HK-2 (cell line): ENCODE measurements around the gene GDPD2.
A peak's percentile ranks its signal among the peaks of the same experiment; 100 is the strongest.

ENCODE experiments used
- DNase-seq: peaks from one replicate; pipeline ENCODE4 v3.0.0-alpha.2; 2018; ENCODE audit not compliant: unreplicated experiment

Gene GDPD2

DNA sequence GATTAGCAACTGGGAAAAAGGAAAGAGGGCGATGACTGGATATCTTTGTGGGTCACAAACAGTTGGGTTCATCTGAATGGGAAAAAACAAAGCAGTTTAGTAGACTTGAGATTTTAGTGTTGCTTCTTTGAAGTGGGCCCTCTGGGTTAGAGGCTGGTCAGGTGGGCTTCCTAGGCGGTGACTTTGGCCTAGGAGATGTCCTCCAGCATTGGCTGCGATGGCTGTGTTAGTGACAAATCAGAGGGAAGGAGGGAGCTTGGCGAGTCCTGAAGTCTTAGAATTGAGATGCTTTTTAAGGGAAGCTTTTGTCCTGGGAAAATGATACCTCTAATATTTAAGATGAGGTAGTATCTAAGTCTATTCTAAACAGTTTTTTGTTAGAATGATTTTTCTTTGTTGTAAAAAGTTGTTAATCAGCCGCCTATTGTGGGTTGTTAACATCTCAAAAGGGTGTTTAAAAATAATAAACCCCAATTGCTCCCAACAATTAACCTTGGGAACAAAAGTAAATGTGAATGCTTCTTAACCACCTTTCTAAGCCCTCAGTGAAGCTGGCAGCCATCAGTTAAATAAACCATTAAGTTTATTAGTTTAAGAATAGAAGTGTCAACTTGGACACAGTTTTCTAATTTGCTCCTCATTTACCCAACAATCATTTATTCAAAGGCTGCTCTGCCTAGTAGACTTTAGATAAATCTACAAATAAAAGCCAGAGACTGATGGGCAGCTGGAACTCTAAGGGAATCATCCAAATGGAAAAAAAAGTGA lies 53.2 kb downstream of the GDPD2 start:
- no peak for DNase-seq

DNA sequence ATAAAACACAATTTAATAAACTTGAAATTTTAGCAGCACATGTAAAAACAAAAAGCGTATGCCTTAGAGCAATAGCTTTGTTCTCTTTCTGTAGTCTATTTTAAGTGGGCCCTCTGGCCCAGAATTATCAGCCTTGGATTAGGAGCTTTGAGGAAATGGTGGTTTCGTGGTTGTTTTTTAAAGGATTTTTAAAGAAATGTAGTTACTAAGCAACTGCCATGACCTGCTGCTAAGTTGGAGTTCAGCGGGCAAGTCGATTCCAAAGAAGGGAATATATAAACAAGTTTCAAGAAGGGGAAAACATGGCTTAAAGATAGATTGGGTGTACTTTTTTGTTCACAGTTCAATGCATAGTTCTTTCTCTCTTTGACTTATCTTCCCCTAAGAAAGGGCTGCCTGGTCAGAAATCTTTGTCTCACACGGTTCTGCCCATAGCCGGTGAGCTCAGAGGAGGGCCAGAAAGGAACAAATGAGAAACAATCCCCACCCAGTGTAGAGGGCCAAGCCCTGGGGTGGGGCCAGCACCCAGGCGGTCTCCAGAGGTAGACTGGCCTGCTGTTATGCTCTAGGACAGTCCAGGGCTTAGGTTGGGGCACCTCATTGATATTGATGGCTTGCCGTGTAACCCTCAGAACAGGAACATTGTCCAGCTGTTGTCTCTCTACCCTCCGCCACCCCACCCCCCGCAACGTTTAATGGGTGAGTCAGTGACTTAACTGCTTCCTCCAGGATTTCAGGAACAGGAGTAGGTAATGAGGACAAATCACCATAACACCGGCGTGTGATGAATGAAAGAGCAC lies 54.0 kb downstream of the GDPD2 start:
- peak; percentile 54 for DNase-seq

DNA sequence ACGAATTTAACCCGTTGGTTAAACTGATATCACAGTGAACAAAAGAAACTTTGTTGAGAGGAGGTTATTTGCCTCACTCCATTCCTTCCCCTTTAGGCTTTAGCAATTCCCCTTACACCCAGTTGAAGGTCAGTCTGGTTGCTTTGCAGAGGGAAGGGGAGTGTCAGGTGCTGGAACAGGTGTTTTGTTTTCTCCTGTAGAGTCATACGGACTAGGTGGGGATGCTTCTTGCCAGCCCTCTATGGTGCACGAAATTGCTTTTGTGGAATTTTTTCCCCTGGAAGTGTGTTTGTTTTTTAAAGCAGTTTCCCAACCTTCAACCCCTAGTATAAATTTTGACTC lies 54.6 kb downstream of the GDPD2 start:
- no peak for DNase-seq

GRCh38 chrX:70478526-70479245 lies 55.6 kb downstream of the GDPD2 start:
- no peak for DNase-seq

DNA sequence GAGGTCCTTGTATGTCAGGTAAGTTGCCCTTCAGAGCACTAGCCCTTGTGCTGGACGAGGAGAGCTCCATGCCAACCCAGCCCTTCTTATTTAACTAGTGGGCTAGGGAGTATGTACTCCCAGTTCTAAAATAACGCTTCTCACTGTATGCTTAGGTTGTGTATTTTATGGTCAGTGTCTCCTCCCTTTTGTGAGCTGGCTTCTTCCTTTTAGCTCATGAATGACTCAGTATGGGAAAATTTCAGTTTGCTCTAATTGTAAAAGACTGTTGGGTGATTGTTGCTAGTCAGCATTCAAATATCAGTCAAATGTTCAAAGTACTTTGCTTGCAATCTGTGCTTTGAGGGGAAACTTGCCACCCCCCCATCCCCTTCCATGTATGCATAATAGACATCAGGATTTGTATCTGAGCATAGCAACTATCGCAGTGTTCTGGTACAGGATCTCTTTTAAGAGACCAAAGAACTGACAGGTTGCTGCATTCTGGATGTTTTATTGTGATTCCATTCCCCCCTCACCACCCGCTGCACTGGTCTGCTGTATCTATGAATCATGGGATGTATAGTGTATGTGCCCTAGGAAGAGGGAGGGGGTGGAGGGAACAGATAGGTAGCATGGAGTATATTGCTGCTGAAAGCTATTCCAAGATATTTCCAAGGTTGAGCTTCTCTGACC lies 56.3 kb downstream of the GDPD2 start:
- DNase-seq: no peak

DNA sequence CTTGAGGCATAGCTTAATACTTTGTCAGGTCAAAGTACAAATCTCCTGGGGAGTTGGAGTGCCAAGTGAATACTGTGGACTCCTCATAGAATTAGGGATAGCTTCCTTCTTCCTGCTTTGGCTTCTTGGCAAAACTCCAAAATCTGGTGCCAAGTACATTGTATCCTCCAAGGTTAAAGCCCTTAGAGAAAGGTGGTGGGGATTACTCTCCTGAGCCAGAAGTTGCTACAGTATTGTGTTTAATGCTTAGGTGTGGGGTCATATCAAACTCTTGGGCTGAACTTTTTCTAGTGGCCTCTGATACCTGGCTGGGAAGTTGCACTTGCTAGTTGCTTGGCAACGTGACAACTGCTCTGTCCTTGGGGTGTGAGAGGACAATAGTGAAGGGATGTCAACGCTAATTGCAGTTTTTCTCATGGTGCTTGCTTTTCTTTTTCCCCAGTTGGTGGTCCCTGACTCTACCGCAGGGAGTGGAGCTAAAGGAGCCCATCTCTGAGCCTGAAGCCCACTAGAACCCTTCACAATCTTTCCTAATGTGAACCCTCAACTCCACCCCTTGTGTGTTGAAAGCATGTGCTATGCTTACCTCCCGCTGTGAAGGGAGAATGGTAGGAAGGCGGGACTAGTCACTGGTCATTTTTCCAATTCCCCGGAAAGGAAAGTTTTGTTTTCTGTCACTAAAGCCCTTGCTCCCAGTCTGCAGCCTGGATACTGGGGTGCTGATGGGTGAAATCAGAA lies 57.0 kb downstream of the GDPD2 start:
- no peak for DNase-seq

DNA sequence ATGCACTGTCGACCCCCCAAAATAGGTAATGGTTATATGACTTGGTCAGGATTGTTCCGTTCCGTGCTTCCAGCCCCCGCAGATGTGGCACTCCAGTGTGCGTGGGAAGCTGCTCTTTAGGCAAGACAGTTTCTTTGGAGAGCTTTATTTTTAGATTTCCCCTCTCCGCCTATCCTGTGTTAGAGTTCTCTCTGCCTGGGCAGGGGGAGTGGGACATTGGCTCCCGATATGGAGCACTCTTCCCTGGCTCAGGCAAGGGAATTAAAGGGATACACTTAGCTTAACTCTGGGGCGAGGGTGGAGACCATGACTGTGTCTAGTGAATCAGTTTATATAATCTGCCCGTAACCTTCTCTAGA lies 57.5 kb downstream of the GDPD2 start:
- DNase-seq: no peak

GRCh38 chrX:70481471-70482270 lies 58.6 kb downstream of the GDPD2 start:
- no peak for DNase-seq

DNA sequence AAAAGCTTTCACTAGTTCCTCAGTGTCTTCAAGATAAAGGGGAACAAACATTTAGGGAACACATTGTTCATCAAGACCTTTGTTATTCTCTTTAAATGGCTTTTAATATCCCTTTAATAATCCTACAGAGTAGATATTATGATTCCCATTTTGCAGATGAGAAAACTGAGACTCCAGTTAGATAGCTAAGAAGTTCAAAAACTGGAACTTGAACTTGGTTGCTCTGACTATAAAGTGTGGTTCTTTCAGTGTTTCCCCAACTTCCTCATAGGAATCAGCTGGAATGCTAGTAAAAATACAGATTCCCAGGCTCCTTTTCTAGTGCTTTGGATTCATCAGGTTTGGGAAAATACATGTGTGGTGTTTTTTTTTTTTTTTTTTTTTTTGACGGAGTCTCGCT lies 59.2 kb downstream of the GDPD2 start:
- no peak for DNase-seq
